H1 (cell line): ENCODE measurements around the gene VIPR2. TPM values are rescaled to one million over a fixed set of nuclear protein-coding genes. Genes with fewer than 3 reads are reported as not detected.

Experiments used
- CTCF ChIA-PET: fragments of 300-600 bp; sonication (Branson Sonifier 250); formaldehyde crosslinking; loops from one replicate; lab custom pipeline; 2021; ENCODE audit not compliant: partially characterized antibody; lab: Charles Lee
- POLR2A ChIA-PET: fragments of 300-600 bp; sonication (Branson Sonifier 250); formaldehyde crosslinking; loops from one replicate; lab custom pipeline; 2021; ENCODE audit warnings: inconsistent platforms; ENCODE audit not compliant: partially characterized antibody; lab: Charles Lee
- DNase-seq, 2 experiments: peaks; one replicate each; pipeline versions ENCODE4 v3.0.0 to v3.0.0-alpha.2; 2010 to 2022; ENCODE audit warnings: low spot score in 2 of 2, low read depth in 1 of 2, mixed read lengths in 1 of 2
- FAIRE-seq: peaks from 2 replicates; lab custom pipeline; 2011; peaks lifted over from hg19 to GRCh38; lab: Jason Lieb, UNC
- H2AFZ ChIP-seq: 2 replicates; pipeline ENCODE4 v1.8.1; 2012; ENCODE audit warnings: low read length, inconsistent platforms
- H2AK5ac ChIP-seq: 2 replicates; pipeline ENCODE4 v1.6.1; 2013; ENCODE audit warnings: low read depth, low read length
- H2BK120ac ChIP-seq: replicated peaks from 2 replicates; pipeline ENCODE3; 2013; ENCODE audit warnings: low read depth, low read length, inconsistent platforms
- H2BK12ac ChIP-seq: 2 replicates; pipeline ENCODE4 v1.6.1; 2013; ENCODE audit warnings: low read depth, low read length
- H2BK15ac ChIP-seq: 2 replicates; pipeline ENCODE4 v1.6.1; 2013; ENCODE audit warnings: low read length
- H2BK20ac ChIP-seq: 2 replicates; pipeline ENCODE4 v1.6.1; 2013; ENCODE audit warnings: low read length
- H2BK5ac ChIP-seq: 2 replicates; pipeline ENCODE4 v1.6.1; 2013; ENCODE audit warnings: low read depth, low read length
- H3K14ac ChIP-seq: 2 replicates; pipeline ENCODE4 v1.6.1; 2013; ENCODE audit warnings: inconsistent platforms; ENCODE audit not compliant: insufficient read length
- H3K18ac ChIP-seq: 2 replicates; pipeline ENCODE4 v1.6.1; 2013; ENCODE audit warnings: low read length; ENCODE audit errors: extremely low read depth
- H3K23ac ChIP-seq: 2 replicates; pipeline ENCODE4 v1.6.1; 2013; ENCODE audit warnings: inconsistent platforms; ENCODE audit not compliant: insufficient read length
- H3K23me2 ChIP-seq: 2 replicates; pipeline ENCODE4 v1.6.1; 2013; ENCODE audit warnings: low read depth, low read length
- H3K27ac ChIP-seq: 2 replicates; pipeline ENCODE4 v1.6.1; 2011; ENCODE audit warnings: low read depth, low read length, inconsistent platforms
- H3K27me3 ChIP-seq, 4 experiments: replicated peaks in 1 of 4; 1 replicate in 1 of 4; 2 replicates in 3 of 4; pipeline versions ENCODE4 v1.6.1 to v1.8.1; 2011 to 2013; ENCODE audit warnings: low read length in 3 of 4, mild to moderate bottlenecking in 3 of 4, inconsistent platforms in 2 of 4, mixed read lengths in 2 of 4, moderate library complexity in 1 of 4; ENCODE audit not compliant: control insufficient read depth in 3 of 4, insufficient read depth in 3 of 4; ENCODE audit errors: extremely low read depth in 1 of 4
- H3K36me3 ChIP-seq, 4 experiments: 2 replicates each; pipeline versions ENCODE4 v1.6.1 to v1.8.1; 2011 to 2013; ENCODE audit warnings: mild to moderate bottlenecking in 4 of 4, low read length in 3 of 4, moderate library complexity in 2 of 4, control low read depth in 1 of 4, inconsistent platforms in 1 of 4; ENCODE audit not compliant: insufficient read depth in 4 of 4, control insufficient read depth in 2 of 4
- H3K4ac ChIP-seq: replicated peaks from 2 replicates; pipeline ENCODE3; 2013; ENCODE audit warnings: low read length, low read depth, mixed read lengths, inconsistent platforms; ENCODE audit not compliant: insufficient read length
- H3K4me1 ChIP-seq, 4 experiments: replicated peaks in 1 of 4; 1 replicate in 1 of 4; 2 replicates in 3 of 4; pipeline versions ENCODE4 v1.6.1 to v1.8.1; 2011 to 2013; ENCODE audit warnings: low read length in 3 of 4, inconsistent platforms in 2 of 4, mixed read lengths in 1 of 4; ENCODE audit not compliant: insufficient read depth in 4 of 4, control insufficient read depth in 3 of 4
- H3K4me2 ChIP-seq, 2 experiments: 2 replicates each; pipeline versions ENCODE4 v1.6.1 to v1.8.1; 2011 to 2013; ENCODE audit warnings: low read depth in 2 of 2, low read length in 2 of 2, control low read depth in 1 of 2, inconsistent platforms in 1 of 2, mild to moderate bottlenecking in 1 of 2; ENCODE audit not compliant: insufficient read depth in 1 of 2
- H3K4me3 ChIP-seq, 4 experiments: fragments of 200-600, 300-600 bp in 1 of 4; sonication (generic), shearing (Covaris generic), sonication (Bioruptor Twin) in 1 of 4; 2 replicates each; pipeline versions ENCODE4 v1.5.1 to v1.8.1; 2011 to 2016; ENCODE audit warnings: low read length in 4 of 4, low read depth in 3 of 4, control low read depth in 2 of 4, inconsistent platforms in 2 of 4, mild to moderate bottlenecking in 2 of 4, mixed read lengths in 1 of 4, moderate library complexity in 1 of 4; ENCODE audit not compliant: insufficient read depth in 2 of 4; ENCODE audit errors: extremely low read depth in 1 of 4
- H3K56ac ChIP-seq: replicated peaks from 2 replicates; pipeline ENCODE3; 2013; ENCODE audit warnings: low read depth, mild to moderate bottlenecking, mixed read lengths, low read length, inconsistent platforms; ENCODE audit not compliant: insufficient read length
- H3K79me1 ChIP-seq: 2 replicates; pipeline ENCODE4 v1.6.1; 2013; ENCODE audit warnings: low read depth, low read length, control low read depth
- H3K79me2 ChIP-seq, 2 experiments: 2 replicates each; pipeline versions ENCODE4 v1.6.1 to v1.8.1; 2012 to 2013; ENCODE audit warnings: low read length in 2 of 2, mild to moderate bottlenecking in 2 of 2, inconsistent platforms in 1 of 2; ENCODE audit not compliant: insufficient read depth in 2 of 2, control insufficient read depth in 1 of 2
- H3K9ac ChIP-seq, 4 experiments: replicated peaks in 1 of 4; 1 replicate in 1 of 4; 2 replicates in 3 of 4; pipeline versions ENCODE4 v1.6.1 to v1.8.1; 2011 to 2013; ENCODE audit warnings: low read depth in 3 of 4, low read length in 3 of 4, control low read depth in 2 of 4, mild to moderate bottlenecking in 2 of 4, moderate library complexity in 2 of 4, inconsistent platforms in 1 of 4; ENCODE audit errors: extremely low read depth in 1 of 4
- H3K9me3 ChIP-seq, 2 experiments: 2 replicates each; pipeline versions ENCODE4 v1.6.1 to v1.8.1; 2012 to 2013; ENCODE audit warnings: mild to moderate bottlenecking in 2 of 2, moderate library complexity in 2 of 2, control low read depth in 1 of 2, inconsistent platforms in 1 of 2, low read depth in 1 of 2, low read length in 1 of 2, mixed read lengths in 1 of 2; ENCODE audit not compliant: insufficient read depth in 2 of 2
- H4K20me1 ChIP-seq, 2 experiments: replicated peaks in 1 of 2; 2 replicates each; pipeline versions ENCODE3 to v1.8.1; 2011 to 2013; ENCODE audit warnings: inconsistent platforms in 2 of 2, low read length in 2 of 2, mild to moderate bottlenecking in 1 of 2; ENCODE audit not compliant: insufficient read depth in 2 of 2, control insufficient read depth in 1 of 2
- H4K5ac ChIP-seq: 2 replicates; pipeline ENCODE4 v1.6.1; 2013; ENCODE audit warnings: low read length, low read depth, mixed read lengths, inconsistent platforms; ENCODE audit not compliant: insufficient read length
- H4K8ac ChIP-seq: 2 replicates; pipeline ENCODE4 v1.8.0; 2013; ENCODE audit warnings: mild to moderate bottlenecking, moderate library complexity, low read length, inconsistent platforms; ENCODE audit not compliant: insufficient read depth; ENCODE audit errors: extremely low read depth
- H4K91ac ChIP-seq: replicated peaks from 2 replicates; pipeline ENCODE3; 2013; ENCODE audit warnings: low read length, mixed read lengths, inconsistent platforms; ENCODE audit not compliant: insufficient read length
- EGR1 ChIP-seq: IDR thresholded peaks from 2 replicates; pipeline ENCODE4 v1.6.1; 2011; ENCODE audit warnings: low read depth, low read length, borderline replicate concordance
- HDAC2 ChIP-seq, 2 experiments: fragments of 300-600 bp in 1 of 2; sonication (generic) in 1 of 2; IDR thresholded peaks; 2 replicates each; pipeline ENCODE4 v1.6.1; 2011 to 2012; ENCODE audit warnings: low read depth in 2 of 2, low read length in 2 of 2, mild to moderate bottlenecking in 2 of 2, moderate library complexity in 2 of 2, borderline replicate concordance in 1 of 2, inconsistent platforms in 1 of 2
- RBBP5 ChIP-seq: IDR thresholded peaks from 2 replicates; pipeline ENCODE4 v1.7.1; 2012; ENCODE audit warnings: low read depth, mild to moderate bottlenecking, inconsistent platforms, low read length, moderate library complexity, borderline replicate concordance
- SRF ChIP-seq: IDR thresholded peaks from 2 replicates; pipeline ENCODE4 v1.6.1; 2011; ENCODE audit warnings: mild to moderate bottlenecking, low read depth, low read length, moderate library complexity
- USF2 ChIP-seq: IDR thresholded peaks from 2 replicates; pipeline ENCODE4 v1.6.1; 2011; ENCODE audit warnings: low read length, improper control_type of control experiment
- WGBS, 2 experiments: shearing (Covaris generic) in 1 of 2; methylation state at CpG; one replicate each; pipeline versions ENCODE4 v1.1.6 to v1.1.7; 2013 to 2015; ENCODE audit warnings: low lambda C conversion rate in 2 of 2, mixed read lengths in 2 of 2, inconsistent platforms in 1 of 2, low coverage in 1 of 2, missing lambda C conversion rate in 1 of 2; ENCODE audit not compliant: insufficient replicate concordance in 2 of 2, insufficient coverage in 1 of 2, insufficient read length in 1 of 2; ENCODE audit errors: extremely low coverage in 1 of 2, missing lambda C conversion rate in 1 of 2; 5-methylcytosine and 5-hydroxymethylcytosine counted together
- polyA plus RNA-seq, 7 experiments: library from polyadenylated mRNA; depleted of rRNA in 3 of 7; stranded (reverse) in 5 of 7; unstranded in 2 of 7; fragments of >200 nt in 5 of 7; fragments of 200-250 nt in 2 of 7; gene quantifications; 1 replicate in 5 of 7; 2 replicates in 1 of 7; 4 replicates in 1 of 7; pipeline versions ENCODE4 v1.2.1 to v1.2.3, GENCODE V29; 2011 to 2013; ENCODE audit warnings: missing spikeins in 2 of 7, mixed read lengths in 2 of 7
- total RNA-seq: library from RNA; stranded (reverse); fragmentation: NEBNext Ultra II Directional; extraction: Animal tissue kit (Norgen Biotek cat#: 25700); gene quantifications from 2 replicates; pipeline ENCODE4 v1.2.1, GENCODE V29; 2021
- TF ChIP-seq, protein P1 (sequence below): IDR thresholded peaks from 2 replicates; pipeline ENCODE4 v1.6.1; 2012; ENCODE audit warnings: low read length, inconsistent platforms

Gene VIPR2
- total and polyA plus RNA-seq, 2 of the 8 experiments (the other 6 are each of a cell fraction or from before 2014, with no cell fraction given): 2.4 to 6.3 TPM

- Histone ChIP-seq H3K4me3 (no peak overlapping the region), H2AK5ac (no peak overlapping the region), H2BK12ac (no peak overlapping the region), H3K36me3 (peaks cover 0 to 3% (median 0%) of the 10 kb centered on the region in 4 experiments; a peak in 2 of 8 replicates), H3K18ac (no peak overlapping the region), H4K5ac (no peak overlapping the region), H2BK5ac (no peak overlapping the region), H4K20me1 (no peaks in the 10 kb centered on the region), H3K14ac (no peak overlapping the region), H4K8ac (no peak overlapping the region), H3K23me2 (no peaks in the 10 kb centered on the region), H3K79me2 (no peaks in the 10 kb centered on the region), H3K9me3 (no peaks in the 10 kb centered on the region), H3K4me1 (peaks cover 4 to 14% (median 10%) of the 10 kb centered on the region in 4 experiments), H2AFZ (no peak overlapping the region), H3K4ac (no peak overlapping the region), H4K91ac (no peak overlapping the region), H3K4me2 (no peak overlapping the region), H2BK120ac (no peak overlapping the region), H3K27me3 (no peaks in the 10 kb centered on the region), H3K79me1 (no peaks in the 10 kb centered on the region), H2BK20ac (no peak overlapping the region), H2BK15ac (no peak overlapping the region), H3K56ac (no peak overlapping the region), H3K9ac (no peak overlapping the region; a peak in 1 of 7 replicates), H3K27ac (no peak overlapping the region), H3K23ac (no peak overlapping the region)
- FAIRE-seq (no peak), DNase-seq (no peak)
- 94% methylated on average over 2 of the region's 2 CpGs; no CpG with 5 or more reads in 1 of the 2 experiments for WGBS, 2 experiments
- TF ChIP-seq EGR1 (no peak), SRF (no peak), RBBP5 (no peak), USF2 (no peak), HDAC2 (IDR thresholded peaks at IDR 0.05; ENCODE audit: borderline replicate concordance in 1 of 2, low read depth in 2 of 2, low read length in 2 of 2) (no peak)
- TF ChIP-seq, protein P1, sequence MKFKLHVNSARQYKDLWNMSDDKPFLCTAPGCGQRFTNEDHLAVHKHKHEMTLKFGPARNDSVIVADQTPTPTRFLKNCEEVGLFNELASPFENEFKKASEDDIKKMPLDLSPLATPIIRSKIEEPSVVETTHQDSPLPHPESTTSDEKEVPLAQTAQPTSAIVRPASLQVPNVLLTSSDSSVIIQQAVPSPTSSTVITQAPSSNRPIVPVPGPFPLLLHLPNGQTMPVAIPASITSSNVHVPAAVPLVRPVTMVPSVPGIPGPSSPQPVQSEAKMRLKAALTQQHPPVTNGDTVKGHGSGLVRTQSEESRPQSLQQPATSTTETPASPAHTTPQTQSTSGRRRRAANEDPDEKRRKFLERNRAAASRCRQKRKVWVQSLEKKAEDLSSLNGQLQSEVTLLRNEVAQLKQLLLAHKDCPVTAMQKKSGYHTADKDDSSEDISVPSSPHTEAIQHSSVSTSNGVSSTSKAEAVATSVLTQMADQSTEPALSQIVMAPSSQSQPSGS: no peak
- ChIA-PET POLR2A (no interaction called here), CTCF (interaction anchor here (1.4 kb wide), 1 partner anchor 30 kb away, joined by 3 read pairs; no protein-coding TSS in a partner anchor)
Observed at GRCh38 chr7:159108491-159108890, 36.2 kb downstream of the VIPR2 start.
